ENCODE measurements around the gene AGK. TPM values are rescaled to one million over a fixed set of nuclear protein-coding genes. Genes with fewer than 3 reads are reported as not detected.
"Not testable (repeated sequence)": the region's sequence is repeated elsewhere in the genome, so short reads cannot be mapped to it uniquely, and the experiment has no call there.

Gene AGK
- total RNA-seq, 1 donor, result 28.7 TPM

DNA sequence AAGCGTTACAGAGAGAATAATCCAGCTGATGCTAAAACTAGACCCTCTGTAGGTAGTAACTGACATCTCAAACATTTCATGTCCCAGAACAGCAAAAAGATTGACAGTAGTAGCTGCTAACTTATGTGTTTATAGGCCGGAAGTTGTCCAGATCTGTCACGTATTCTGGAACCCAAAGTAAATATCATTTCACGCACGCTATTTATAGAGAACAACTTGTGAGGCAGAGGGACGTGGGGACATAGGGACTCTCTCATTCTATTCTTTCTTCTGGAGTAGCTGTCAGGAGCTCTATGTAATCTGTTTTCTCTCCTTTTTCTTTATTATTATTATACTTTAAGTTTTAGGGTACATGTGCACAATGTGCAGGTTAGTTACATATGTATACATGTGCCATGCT is 22.3 kb downstream of the AGK start:
- TF ChIP-seq, protein P1, sequence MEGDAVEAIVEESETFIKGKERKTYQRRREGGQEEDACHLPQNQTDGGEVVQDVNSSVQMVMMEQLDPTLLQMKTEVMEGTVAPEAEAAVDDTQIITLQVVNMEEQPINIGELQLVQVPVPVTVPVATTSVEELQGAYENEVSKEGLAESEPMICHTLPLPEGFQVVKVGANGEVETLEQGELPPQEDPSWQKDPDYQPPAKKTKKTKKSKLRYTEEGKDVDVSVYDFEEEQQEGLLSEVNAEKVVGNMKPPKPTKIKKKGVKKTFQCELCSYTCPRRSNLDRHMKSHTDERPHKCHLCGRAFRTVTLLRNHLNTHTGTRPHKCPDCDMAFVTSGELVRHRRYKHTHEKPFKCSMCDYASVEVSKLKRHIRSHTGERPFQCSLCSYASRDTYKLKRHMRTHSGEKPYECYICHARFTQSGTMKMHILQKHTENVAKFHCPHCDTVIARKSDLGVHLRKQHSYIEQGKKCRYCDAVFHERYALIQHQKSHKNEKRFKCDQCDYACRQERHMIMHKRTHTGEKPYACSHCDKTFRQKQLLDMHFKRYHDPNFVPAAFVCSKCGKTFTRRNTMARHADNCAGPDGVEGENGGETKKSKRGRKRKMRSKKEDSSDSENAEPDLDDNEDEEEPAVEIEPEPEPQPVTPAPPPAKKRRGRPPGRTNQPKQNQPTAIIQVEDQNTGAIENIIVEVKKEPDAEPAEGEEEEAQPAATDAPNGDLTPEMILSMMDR (IDR thresholded peaks at IDR 0.05; ENCODE audit: insufficient read depth, low read length), result no peak

DNA sequence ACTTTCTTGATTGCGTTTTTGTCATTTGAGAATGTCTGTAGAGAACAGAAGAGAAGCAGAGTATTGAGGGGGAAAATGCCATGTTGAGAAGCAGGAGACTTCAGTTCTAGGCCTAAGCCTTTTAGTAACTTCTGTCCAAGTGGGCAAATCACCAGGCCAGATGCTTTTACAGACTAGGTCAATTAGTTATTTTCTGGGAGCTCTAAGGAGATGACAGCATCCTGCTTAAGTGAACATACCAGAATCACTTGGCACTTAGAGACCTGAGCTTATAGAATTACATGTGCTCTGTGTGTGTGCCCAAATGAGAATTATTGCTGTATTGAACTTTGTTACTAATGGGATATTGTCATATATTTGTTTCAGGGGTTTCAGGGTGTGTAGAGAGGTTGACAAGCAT is 24.0 kb downstream of the AGK start:
- TF ChIP-seq, protein P1 (IDR thresholded peaks at IDR 0.05; ENCODE audit: insufficient read depth, low read length), result no peak
- no peak for DNase-seq (ENCODE audit: low read depth)
- H3K4me3 ChIP-seq (ENCODE audit: low read depth, low read length), result no peak overlapping the region

More for the DNA sequence above, 22.3 kb downstream of the AGK start:
- no peak overlapping the region for H3K4me3 ChIP-seq (ENCODE audit: low read depth, low read length)
- DNase-seq (ENCODE audit: low read depth), result no peak

DNA sequence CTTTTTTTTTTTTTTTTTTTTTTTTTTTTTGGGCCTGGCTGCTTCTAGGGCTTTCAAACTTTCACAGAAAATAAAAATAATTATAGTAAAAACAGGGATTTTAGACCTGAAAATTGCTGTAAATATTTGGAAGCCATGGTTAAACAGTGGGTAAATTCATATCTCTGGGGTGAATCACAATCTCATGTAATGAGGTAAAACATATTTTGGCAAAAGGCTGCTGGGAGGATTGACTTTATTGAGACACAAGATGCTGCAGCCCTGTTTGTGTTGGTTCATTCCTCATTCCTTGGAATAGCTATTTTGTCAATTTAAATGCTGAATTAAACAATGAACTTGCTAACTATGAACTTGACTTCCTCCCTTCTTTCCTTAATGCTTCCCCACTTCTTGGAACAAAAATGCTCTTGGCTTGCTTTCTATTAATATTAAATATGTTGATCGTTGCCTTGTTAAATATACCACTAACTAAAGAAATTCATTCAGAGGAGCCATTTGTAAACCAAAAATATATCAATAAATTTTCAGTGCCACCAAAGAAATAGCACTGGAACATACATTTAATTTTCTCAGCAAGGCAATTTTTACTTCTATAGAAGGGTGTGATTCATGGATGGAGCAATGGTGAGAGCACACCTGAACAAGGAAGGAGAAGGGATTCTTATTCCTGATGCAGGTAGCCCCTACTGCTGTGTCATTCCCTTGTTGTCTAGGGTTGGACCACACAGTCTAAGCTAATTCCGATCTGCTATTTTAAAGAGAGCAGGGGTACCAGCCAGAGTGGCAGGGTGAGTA is 24.6 kb downstream of the AGK start:
- H3K4me3 ChIP-seq (ENCODE audit: low read depth, low read length), result no peak overlapping the region
- DNase-seq (ENCODE audit: low read depth), result no peak
- TF ChIP-seq, protein P1 (IDR thresholded peaks at IDR 0.05; ENCODE audit: insufficient read depth, low read length), result no peak

DNA sequence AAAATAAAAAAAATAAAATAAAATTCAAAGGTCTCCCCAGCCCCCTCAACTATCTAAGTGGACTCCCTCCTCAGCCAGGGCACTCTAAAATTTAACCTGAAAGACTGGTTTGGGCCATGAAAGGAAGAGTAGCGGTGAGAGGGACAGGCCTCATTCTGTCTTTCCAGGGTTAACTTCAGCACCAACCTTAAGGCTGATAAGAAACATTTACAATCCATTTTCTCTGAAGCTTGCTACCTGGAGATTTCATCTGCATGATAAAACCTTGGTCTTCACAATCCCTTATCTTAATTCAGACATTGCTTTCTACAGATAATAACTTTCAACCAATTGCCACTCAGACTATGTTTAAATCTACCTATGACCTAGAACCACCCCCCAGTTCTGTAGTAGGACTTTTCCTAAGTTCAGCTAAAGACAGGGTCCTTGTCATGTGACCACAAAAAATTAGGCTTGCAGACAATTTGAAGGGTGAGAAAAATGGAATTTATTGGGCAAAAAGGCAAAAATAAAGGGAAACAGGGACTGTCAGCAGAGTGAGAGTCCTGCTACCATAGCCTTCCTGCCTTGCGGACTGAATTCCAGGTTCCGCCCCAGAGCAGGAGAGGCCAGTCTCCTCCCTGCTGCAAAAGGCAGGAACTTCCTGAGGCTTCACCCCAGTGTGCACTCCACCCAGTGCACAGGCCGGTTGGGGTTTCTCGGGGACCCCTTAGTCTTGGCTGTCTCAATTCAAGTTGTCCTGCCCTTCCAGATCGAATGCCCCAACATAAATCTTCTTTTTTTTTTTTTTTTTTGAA is 26.0 kb downstream of the AGK start:
- no peak for DNase-seq (ENCODE audit: low read depth)
- TF ChIP-seq, protein P1 (IDR thresholded peaks at IDR 0.05; ENCODE audit: insufficient read depth, low read length), result no peak
- H3K4me3 ChIP-seq (ENCODE audit: low read depth, low read length), result no peak overlapping the region

DNA sequence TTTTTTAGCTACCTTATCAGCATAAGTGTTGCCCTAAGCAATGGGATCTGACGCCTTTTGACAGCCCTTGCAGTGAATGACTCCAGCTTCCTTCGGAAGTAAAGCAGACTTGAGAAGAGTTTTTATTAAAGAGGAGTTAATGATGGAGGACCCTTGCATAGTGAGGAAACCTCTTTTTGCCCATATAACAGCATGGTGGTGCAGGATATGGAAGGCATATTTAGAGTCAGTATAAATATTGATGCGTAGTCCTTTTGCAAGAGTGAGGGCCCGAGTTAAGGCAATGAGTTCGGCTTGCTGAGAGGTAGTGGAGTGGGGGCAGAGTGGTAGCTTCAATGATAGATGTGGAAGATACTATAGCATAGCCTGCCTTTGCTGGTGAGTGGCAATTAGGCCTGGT is 28.7 kb downstream of the AGK start:
- not testable (repeated sequence) for DNase-seq (ENCODE audit: low read depth)

DNA sequence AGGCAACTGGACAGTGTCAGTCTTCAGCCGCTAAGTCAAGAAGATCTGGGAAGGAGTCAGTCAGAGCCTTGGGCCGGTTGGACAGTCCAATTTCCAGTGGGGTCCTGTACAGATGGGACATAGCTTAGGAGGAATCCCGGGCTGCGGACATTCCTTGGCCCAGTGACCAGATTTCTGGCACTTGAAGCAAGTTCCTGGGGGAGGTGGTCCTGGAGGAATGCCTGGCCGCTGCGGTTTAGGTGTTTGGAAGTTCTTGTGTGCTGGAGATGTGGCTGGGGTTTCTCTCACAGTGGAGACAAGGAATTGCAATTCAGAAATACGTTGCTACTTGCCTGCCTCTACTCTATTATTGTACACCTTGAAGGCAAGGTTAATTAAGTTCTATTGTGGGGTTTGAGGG is 30.9 kb downstream of the AGK start:
- not testable (repeated sequence) for DNase-seq (ENCODE audit: low read depth); H3K4me3 ChIP-seq (ENCODE audit: low read depth, low read length)

More for the DNA sequence above, 28.7 kb downstream of the AGK start:
- not testable (repeated sequence) for H3K4me3 ChIP-seq (ENCODE audit: low read depth, low read length)

DNA sequence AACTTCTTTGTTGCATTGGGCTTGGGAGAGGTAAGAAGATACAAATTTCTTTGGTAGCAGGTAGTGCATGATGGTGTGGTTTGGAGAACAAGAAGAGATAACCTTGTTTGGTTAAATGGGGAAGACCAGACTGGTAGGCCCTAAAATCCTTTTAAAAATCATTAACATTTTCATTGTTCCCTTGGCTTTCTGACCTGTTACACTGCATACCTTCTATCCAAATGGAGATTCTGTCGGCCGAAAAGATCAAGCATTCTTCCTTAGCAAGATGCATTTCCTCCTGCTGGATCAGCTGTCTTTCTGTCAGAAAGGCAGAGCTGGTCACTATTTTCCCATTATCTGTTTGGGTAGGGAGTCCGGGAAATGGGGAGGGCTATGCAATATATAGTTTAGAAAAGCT is 33.7 kb downstream of the AGK start:
- no peak for DNase-seq (ENCODE audit: low read depth)
- no peak overlapping the region for H3K4me3 ChIP-seq (ENCODE audit: low read depth, low read length)
- TF ChIP-seq, protein P1 (IDR thresholded peaks at IDR 0.05; ENCODE audit: insufficient read depth, low read length), result no peak

Measured in fibroblast of the aortic adventitia (primary cell).